GM19438 (cell line): Measurements from ENCODE around the gene ABHD2.
"Not testable (repeated sequence)": the region's sequence is repeated elsewhere in the genome, so short reads cannot be mapped to it uniquely, and the experiment has no call there.

Experiments
- ATAC-seq: cut with Tn5 transposase; IDR thresholded peaks from one replicate; pipeline ENCODE4 v1.9.1; 2021; ENCODE audit warnings: low read depth; ENCODE audit not compliant: unreplicated experiment

Gene ABHD2

DNA sequence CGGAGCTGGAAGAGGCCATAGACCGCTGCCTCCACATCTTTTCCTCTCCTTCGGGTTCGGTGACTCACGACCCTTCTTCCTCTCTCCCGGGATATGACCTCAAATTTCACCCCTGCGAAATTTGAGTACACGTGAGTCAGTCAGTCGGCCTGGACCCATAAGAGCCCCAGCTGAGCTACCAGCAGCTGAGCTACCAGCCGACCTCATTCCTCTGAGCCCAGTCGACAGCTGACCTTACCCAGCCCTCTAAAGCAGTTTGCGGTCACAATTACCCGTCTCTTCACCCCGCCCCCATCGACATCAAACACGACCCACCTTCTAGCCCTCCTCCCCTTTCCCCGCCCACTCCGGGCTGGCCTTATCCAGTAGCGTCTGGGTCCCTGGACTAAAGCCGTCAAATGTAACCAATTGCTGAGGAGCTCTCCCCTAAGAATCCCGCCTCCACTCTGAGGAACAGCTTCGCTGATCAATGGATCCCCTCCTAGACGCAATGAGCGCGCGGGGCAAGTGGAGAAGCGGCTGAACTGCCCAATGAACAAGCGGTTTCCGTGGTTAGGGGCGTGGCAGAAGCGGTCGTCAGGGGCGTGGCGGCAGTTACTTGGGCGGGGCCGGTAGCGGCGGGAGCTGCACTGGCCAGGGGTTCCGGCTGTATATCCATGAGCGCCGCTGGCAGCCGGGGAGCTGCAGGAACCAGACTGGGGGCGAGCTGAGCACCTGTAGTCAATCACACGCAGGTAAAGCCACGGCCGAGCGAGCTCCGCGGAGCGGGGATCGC, at the start of gene ABHD2:
TSS of gene ABHD2 (plus strand) at position 627 of the 775 bp plus-strand sequence. CDS start 27,872 bp downstream, outside the sequence.
- ATAC-seq, result peak; percentile 95

- no peak for ATAC-seq
Measured at GRCh38 chr15:89039142-89039541, 49.1 kb upstream of the ABHD2 start.

GRCh38 chr15:89041507-89041906, 46.7 kb upstream of the ABHD2 start:
- ATAC-seq, result no peak

DNA sequence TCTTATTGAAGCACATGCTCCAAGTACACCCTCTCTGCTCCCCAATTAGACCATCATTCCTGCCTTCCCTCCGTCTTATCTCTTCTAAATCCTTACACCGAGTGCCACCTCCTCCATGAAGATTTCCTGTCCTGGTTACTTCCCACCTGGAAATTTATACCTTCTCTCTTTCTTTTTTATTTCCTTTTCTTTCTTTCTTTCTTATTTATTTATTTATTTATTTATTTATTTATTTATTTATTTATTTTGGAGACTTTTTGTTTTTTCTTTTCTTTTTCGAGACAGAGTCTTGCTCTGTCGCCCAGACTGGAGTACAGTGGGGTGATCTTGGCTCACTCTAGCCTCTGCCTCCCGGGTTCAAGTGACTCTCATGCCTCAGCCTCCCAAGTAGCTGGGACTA, 45.9 kb upstream of the ABHD2 start:
- no peak for ATAC-seq

GRCh38 chr15:89043031-89044002, 44.9 kb upstream of the ABHD2 start:
- no peak for ATAC-seq

GRCh38 chr15:89049016-89049666, 39.1 kb upstream of the ABHD2 start:
- ATAC-seq, result not testable (repeated sequence)

DNA sequence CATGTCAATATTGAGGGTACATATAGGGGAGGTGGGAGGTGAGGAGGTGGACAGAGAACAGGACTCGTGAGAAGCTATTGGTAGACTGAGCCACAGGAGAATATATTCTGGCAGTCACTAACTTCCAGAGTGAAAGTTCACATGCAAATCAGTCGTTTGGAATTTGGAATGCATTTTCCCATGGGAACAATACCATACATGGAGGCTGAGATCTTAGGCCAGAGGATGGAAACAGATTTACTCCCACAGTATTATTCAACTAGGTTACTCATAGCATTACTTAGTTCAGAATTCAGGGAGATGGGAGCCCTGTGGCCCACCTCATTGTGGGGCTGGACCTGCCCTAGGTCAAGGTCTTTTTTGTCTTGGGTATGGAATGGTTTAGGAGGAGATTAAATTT, 36.4 kb upstream of the ABHD2 start:
- ATAC-seq, result no peak

DNA sequence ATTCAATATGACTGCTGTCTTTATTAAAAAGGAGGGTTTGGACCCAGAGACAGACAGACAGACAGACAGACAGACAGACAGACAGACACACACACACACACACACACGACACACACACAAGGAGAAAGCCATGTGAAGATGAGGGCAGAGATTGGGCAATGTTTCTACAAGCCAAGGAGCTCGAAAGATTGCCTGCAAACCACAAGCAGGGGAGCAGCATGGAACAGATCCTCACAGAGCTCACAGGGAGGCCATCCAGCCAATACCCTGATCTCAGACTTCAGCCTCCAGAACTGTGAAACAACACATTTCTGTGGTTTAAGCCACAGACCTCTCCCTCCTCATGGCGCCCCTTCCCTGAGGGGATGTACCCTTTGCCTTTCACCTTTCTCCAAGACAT, 35.8 kb upstream of the ABHD2 start:
- ATAC-seq, result no peak

DNA sequence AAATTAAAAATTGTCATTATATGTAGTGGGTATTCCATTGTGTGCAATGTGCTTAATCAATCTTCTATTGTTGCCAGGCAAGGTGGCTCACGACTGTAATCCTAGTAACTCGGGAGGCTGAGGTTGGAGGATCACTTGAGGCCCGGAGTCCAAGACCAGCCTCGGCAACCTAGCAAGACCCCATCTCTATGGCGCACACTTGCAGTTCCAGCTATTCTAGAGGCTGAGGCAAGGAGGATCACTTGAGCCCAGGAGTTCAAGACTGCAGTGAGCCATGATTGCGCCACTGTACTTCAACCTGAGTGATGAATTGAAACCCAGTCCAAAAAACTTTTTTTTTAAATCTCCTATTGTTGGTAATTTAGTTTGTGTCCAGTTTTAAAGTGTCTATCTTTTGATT, 33.4 kb upstream of the ABHD2 start:
- no peak for ATAC-seq

DNA sequence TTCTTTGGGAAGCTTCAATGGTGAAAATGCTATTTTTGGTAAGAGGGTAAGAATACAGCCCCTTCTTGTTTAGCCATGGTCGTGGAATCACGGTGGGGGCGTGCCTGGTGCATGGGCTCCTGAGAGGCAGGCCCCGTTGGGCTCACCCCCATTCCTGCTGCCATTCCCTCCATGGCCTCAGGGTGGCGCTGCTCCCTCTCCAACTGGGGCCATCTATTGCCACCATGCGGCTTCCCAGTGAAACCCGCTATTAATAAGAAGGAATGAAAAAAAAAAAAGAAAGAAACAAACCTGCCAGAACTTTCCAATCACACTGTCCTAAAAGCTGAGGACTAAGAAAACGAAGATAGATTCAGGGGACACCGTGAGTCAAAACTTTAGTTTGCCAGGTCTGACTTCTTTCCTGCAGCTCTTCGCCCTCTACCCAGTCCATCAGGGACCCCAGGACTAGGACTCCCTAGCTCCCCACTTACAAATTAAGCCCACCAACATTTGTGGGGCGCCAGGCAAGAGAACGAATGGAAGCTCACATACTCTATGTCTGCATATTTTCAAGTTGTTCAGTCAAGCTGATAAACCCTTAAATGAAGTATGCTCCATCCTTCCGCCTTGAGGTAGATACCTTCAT, 30.6 kb upstream of the ABHD2 start:
- peak; percentile 85 for ATAC-seq

GRCh38 chr15:89058376-89058775, 29.9 kb upstream of the ABHD2 start:
- ATAC-seq, result no peak

DNA sequence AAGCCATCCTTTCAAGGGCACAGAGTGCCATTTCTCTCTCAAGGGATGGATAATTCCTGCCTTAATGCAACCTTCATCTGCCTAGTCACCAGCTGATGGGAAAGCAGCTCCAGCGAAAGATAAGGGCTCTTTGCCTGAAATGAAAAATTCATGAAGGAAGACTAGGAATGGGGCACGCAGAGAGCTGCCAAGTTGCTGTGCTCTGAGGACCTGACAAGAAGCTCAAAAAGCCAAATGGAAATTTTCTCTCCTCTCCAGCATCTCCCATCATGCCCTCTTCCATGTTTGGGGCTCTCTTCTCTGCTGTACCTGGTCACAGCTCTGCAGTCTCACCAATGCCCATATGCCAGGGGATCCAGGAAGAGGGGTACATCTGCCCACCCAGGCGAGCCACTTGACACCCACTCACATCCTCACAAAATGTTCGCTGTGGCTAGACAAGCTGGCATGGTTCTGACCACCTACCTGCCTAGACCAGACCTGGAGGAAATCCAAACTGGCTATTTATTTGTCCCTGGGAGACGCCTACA, 29.3 kb upstream of the ABHD2 start:
- no peak for ATAC-seq

GRCh38 chr15:89066280-89066679, 22.0 kb upstream of the ABHD2 start:
- ATAC-seq, result no peak

DNA sequence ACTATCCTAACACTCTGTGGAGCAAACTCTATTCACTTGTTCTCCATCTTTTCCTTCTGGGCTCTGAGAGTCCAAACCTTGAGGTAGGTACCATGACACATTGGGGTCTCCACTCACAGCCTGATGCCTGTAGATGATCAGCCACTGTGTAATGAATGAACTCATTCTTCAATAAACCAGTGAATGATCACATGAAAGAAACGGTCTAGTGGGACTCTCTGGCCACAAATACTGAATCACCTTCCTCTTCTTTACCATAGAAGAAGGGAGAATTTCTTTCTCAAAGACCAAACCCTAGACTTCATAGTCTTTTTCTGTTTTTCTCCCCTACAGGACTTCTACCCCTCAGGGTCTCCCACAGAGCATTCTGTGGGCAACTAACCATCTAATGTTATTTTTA, 20.5 kb upstream of the ABHD2 start:
- peak; percentile 30 for ATAC-seq

- peak; percentile 78 for ATAC-seq
Measured at GRCh38 chr15:89068325-89068784, 19.9 kb upstream of the ABHD2 start.

DNA sequence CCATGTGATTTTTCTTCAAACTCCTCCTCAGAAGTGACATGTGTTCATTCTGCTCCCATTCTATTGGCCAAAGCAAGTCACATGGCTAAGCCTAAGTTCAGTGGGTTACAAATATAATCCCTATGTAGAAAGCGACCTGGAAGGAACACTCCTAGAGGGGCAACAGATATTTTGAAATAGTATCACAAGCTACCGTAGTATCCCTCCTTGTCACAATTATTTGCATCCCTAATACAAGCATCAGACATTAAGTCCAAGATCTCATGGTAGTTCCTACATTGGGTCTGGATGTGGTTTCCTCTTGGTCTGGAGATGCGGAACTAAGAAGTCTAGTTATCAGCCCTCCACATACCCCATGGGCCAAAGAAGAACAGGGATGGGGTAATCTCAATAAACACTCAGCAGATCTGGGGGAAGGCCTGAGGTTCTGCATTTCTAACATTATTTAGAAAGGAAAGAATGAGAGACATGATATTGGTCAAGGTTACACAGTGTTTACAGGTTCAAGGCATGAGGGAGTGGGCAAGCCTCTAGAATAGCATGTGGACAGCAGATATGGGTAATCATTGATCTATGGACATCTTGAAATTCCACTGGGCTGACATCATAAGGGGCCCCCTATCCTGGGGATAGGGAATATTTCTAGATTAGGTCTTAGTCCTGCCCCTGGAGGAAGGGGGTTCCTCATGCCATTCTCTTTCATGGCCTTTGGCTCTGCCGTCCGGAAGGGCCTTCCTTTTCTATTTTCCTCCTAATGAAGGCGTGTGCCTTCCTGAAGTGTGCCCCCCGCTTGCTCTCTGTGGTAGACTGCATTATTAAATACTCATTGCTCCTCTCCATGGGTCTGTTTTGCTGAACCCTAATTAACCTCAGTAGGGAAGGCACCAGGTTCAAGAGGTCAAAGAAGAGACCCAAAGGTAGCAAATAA, 17.8 kb upstream of the ABHD2 start:
- no peak for ATAC-seq

GRCh38 chr15:89071471-89071870, 16.8 kb upstream of the ABHD2 start:
- no peak for ATAC-seq

GRCh38 chr15:89072277-89072869, 15.9 kb upstream of the ABHD2 start:
- no peak for ATAC-seq
